OCI-M1 (cell line): Measurements from ENCODE around the gene BTBD16.

Source experiments
- DNase-seq: peaks from one replicate; lab custom pipeline; 2025; lab: John Stamatoyannopoulos, UW

BTBD16 gene

DNA sequence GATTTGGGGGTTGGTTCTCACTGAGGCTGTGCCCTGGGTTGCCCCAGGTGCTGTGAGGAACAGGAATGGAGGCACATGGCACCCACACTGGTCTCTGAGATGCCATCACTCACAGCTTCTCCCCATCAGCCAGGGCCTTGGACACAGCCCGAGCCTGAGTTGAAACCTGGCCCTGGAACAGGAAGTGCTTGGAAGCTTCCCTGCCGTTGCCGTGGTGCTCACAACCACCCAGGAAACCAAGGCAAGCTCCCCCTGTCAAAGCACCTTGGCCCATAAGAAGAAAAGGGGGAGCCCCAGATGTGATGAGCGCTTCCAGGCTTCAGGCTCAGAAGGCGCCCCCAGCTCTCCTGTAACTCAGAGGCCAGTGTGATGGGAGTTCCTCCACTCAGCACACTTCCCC lies at the start of gene BTBD16:
TSS of gene BTBD16 (plus strand) at position 221 of the 400 bp plus-strand sequence. CDS start 3,786 bp downstream, outside the sequence.
- no peak for DNase-seq

DNA sequence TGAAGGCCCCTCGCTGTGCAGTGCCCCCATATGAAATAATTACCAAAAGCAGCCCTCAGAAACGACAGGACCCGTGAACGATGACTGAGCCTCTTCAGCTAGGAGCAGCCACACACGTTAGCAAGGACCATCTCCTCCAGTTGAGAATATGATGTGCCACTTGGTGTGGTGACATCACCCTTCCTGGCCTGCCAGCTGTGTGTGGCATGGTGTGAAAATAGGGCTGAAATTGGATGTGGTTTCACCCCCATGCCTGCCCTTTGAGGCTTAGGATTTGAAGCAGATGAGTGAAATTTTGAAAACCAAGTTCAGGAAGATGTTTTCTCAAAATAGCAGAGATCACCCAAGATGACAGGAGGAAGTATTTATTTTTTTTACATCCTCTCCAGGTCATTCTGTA lies 49.1 kb upstream of the BTBD16 start:
- DNase-seq: no peak

DNA sequence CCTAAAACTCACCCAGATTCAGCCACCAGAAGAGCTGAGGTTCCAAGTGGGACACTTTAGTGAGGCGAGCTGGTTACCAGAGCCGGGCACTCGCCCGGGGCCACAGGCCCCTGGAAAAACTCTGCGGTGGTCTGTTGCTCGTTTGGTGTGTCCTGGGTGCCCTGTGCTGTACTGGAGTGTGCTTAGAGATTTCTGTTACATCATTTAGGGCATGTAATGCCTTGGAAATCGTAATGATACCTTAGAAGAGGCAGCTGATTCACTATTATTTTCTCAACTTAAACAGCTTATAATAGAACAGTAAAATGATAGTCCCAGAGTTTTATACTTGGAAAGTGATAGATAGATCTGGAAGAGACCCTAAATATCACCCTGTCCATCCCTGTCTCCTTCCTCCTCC lies 48.5 kb upstream of the BTBD16 start:
- DNase-seq: no peak

DNA sequence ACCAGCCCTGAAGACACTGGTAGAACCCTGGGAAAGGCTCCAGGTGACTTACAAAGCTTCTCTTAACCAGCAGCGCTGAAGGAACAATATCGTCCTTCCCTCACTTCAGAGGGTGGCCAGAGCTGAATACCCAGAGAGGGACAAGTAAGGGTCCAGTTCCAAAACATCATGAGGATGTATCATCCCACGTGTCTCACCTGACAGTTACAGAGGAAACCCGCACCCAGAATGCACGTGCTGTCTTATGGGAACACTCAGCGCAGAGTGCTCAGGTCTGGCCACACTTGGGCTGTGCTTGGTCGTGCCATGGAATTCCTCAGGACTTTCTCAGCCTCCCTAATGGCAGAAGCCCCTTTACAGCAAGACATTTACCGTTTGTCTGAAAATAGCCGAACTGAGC lies 46.9 kb upstream of the BTBD16 start:
- no peak for DNase-seq

DNA sequence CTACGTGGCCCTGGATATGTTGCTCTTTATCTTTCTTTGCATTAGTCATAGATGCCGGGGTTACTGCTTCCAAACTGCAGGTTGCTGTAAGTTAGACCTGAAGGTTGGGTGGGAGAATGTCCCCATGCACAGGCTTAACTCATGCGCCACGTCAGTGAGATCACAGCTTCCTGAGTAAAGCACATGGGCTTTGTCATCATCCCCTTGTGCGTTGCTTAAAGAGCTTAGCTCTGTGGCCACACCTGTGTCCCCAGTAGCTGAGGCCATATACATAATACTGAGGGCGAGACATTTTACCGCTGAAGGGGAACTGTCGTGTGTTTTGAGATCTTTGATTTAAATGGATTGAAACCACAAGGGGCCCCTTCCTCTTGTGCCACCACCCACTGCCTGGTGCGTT lies 45.8 kb upstream of the BTBD16 start:
- no peak for DNase-seq

DNA sequence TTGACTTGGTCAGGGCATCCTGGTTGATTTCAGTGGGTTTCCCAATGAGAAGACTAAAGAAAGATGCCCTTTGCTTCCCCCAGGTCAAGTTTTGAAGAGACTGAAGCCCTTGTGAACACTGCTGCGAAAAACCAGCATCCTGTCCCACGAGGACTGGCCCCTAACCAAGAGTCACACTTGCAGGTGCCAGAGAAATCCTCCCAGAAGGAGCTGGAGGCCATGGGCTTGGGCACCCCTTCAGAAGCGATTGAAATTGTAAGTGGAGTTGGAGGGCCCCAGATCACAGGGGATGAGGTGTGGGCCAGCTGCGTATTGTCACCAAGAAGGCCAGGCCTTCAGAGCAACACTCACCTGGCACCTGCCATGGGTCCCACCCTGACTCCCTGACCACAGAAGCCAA lies 43.3 kb upstream of the BTBD16 start:
- DNase-seq: no peak

DNA sequence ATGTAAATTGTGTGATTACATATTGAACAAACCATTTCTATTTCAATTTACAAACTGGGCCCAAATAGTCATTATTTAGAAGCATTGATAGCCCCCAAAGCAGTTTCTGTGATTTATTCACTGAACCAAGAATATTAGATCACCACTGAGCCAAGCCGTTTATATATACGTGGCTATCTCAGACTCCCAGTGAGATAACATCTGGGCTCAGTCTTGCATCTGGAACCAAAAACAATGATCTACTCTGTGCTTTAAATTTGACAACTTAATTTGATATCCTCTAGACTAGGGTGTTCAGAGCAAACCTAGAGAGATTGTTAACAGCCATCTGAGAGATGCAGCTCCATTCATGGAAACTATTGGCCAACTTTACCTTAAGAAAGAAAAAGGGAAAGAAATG lies 41.4 kb upstream of the BTBD16 start:
- no peak for DNase-seq

DNA sequence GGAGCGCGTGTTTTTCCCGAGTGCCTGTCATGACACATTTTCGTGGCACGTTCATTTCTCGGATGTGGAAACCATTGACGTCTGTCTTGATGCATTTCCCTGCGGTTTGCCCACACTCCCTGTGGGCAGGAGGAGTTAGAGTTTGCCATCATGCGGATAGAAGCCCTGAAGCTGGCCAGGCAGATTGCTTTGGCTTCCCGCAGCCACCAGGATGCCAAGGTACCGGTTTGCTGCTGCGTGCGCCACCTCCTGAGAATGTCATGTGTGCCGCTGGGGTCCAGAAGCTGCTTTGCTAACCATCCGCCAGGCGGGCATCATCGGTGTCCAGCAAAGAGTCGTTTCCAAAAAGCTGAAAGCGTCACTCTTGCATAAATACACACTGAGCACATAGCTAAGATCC lies 40.9 kb upstream of the BTBD16 start:
- no peak for DNase-seq

DNA sequence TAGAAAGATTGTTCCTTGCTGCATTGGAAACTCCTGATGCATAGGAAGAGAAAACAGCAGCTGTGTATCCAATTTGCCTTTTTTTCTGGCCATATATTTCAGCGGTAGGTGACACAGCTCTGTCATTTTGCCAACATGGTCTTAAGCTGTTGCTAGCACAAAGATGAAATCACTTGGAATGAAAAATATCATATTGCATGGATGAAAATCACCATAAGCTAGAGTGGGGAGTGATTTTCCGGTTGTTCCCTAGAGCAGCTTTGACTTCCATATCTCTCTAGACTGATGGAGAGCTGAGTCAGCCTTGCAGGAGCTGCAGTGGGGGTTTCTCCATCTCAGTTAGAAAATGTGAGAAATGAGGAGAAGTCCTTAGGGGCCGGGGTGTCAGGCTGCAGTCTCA lies 38.3 kb upstream of the BTBD16 start:
- DNase-seq: no peak

DNA sequence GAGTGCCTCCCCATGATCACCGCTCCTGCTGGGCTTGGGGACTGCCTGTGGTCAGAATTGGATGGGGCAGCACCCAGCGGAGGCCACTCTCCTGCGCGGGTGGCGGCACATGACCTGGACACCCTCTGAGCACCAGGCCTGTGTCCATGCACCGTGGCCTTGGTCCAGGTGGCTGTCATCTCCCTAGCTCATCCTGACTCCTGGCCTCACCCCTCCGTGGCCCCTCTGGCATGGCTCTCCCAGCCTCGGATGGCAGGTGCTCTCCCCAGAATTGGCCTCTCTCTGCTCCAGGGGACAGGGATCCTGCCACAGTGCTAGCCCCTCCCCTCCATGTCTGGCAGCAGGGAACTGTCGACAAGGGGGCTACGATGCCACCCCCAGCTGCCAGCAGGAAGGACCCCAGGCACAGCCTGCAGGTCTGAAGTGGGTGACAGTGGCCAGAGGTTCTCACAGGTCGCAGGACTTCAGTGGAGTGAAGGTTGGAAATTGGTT lies 37.2 kb upstream of the BTBD16 start:
- no peak for DNase-seq

DNA sequence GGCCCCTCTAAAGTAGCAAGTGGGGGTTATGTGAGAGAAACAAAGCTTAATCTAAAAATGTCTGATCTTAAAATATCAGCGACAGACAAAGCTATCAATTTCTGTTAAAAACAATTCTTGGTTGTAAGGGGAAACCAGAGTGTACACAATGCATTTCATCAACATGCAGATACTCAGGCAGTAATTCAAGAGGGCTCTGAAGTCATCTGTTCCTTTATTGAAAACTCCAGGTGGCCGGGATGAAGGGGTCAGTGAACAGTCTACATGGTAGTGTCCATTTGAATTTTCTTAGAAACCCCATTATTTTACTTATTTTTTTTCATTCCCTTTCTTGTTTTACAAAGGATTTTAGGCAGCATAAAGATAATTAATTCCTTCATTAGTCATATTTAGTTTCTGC lies 36.7 kb upstream of the BTBD16 start:
- no peak for DNase-seq

DNA sequence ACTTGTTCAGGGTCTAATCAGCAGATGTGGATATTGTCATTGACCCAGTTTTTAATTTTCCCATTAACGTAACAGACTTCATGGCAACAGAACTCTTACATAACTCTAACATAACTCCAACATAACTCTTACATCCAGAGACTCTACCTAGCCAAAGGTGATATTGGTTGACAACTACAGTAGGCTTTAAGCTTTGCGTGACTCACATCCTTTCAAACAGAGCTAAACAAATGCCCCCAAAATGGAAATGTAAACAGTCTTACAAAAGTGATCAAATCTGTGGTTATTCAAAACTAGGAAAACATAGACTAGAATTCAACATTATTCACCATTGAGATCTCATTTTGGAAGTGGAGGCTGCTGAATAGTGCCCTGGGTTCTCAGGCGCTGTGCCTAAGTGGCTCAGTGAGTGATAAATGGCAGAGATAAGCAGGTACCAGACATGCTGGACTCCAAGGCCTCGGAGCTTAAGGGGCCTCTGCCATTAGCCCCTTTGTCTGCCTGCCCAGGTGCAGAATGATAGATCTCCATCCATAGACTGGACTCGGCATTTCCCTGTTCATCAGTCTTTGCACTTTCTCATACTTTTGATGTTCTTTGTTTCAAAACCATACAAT lies 34.3 kb upstream of the BTBD16 start:
- DNase-seq: no peak

DNA sequence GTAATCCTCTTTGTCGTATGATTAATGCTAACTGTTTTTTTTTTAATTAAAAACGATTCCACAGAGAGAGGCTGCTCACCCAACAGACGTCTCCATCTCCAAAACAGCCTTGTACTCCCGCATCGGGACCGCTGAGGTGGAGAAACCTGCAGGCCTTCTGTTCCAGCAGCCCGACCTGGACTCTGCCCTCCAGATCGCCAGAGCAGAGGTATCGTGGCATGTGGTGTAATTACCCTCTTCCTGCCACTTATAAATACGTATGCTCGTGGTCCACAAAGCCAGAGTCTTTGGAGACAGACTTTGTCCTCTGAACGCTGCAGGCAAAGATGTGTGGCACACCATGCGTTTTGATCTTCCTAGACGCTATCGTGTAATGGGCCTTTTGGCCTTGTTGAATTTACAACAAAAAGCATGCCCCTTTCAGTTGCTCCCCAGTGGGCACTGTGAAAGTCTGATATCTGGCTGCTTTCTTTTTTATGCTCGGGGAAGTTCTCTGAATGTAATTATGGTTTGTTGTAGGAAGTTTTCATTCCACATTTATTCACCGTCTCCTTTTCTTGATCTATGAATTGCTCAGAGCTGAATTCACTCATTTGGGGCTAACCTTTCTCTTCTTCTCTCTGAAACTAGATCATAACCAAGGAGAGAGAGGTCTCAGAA lies 33.6 kb upstream of the BTBD16 start:
- DNase-seq: no peak

DNA sequence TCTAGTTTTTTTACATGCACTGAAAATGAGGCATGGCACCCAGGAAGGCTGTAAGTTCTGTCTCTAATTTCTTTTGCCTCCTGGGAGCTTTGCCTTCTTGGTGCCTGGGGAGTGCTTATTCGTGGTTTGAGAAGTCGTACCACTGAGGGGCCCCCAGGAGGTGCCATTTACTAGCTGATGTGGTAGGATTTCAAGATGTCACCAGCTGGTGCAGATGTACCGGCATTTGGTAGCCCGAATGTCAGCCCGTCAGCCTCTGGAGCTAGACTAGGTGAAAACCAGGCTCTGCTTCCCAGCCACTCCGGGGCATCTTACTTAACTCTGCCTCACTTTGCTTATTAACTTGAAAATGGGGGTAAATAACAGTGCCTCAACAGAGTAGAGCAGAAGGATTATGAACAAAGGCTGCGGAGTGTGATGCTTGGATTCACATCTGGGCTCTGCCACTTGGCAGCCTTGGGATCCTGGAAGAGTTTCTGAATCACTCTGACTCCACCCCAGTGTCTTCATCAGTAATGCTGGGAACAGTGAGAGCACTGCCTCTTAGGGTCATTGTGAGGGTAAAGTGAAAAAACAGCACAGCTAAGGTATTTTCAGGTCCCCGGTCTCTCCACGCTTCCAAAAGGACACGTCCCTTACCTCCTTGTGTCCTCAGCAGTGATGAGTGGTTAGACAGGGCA lies 31.4 kb upstream of the BTBD16 start:
- DNase-seq: no peak

DNA sequence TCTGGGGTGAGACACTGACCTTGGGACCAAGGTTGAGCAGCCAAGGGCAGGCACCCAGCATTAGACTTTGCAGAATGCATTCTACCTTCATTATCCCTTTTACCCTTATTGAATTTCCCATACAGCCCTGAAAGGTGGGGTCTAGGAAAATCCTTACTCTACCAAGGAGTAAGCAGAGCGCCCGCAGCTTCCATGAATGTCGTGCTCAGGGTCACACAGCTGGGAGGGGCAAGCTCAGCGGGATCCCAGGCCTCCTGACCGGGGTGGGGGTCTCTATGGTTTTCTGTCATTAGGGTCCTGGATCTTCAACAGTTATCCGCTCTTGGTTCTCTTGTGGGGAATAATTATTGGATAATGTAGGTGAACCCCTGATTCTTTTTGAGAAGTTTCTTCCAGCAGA lies 30.7 kb upstream of the BTBD16 start:
- DNase-seq: no peak

DNA sequence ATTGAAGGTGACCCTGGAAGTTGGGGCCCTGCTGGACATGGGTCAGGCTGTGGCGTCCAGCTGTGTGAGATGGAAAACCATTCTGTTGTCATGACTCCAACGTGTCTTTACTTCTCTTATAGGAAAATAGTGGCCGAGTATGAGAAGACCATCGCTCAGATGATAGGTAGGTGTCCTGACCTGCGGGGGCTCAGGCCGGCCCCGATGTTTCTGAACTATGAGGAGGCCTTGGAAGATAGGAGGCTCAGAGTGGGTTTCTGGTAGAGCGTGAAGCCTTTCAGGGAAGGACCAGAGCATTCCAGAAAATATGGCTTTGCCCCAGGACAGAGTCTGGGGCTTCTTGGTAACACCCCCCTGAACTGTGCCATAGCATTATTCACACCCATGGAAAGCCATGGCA lies 29.3 kb upstream of the BTBD16 start:
- no peak for DNase-seq

DNA sequence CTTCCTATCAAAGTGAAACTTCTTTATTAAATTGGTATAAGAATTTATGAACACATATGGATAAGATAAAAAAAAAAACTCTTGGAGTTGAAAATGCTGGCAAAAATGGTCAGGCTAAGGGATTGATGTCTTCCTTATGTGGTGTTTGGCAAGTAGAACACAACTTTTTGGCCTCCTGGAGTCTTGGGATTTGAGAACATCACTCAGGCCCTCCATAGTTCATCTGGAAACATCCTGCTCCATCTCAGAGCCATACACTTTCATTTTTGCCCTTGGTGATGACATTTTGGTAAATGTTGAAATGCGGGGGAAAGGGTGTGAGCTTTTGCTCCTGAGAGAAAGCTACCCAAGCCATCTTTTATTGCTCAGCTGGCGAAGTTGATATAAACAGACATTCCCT lies 27.5 kb upstream of the BTBD16 start:
- no peak for DNase-seq

DNA sequence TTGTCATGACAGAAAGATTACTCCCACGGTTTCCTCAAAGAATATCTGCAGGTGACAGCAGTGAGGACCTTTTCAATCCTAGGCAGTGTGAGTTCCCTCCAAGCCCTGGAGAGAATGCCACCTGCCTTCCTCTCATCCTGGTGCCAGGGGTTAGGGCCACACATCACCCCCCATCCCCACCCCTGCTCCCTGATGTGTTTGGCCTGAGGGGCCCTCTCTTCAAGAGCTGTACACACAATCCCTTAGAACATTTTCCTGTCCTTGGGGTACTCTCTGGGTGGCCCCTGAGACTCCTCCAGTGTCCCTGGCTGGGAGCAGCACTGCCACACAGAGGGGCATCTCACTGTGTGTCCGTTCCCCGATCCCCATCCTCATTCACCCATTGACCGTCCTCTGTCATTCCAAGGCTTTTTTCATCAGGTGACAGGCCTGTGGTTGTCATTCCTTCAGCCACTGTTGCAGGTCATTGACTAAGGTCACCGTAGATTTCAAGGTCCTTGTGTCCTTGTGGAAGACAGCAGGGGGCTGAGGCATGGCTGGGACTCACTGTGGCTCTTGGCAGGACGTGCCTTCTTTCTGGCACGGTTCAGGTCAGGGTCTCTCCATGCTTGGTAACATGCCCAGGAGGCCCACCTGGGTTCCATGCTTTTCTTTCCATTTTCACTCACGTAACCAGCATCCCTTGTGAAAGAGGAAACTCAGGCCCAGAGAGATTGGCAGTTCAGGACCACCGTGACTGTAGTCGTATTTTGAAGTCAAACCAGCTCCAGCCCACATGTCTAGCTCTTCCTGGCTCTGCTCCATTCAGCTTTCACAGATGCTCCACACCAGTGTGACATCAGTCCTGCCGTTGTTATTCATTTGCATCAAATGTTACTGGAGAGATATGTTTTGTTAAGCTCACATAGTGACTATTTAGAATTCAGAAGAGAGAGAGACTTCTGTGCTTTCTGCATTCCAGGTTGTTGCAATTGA lies 26.8 kb upstream of the BTBD16 start:
- no peak for DNase-seq

DNA sequence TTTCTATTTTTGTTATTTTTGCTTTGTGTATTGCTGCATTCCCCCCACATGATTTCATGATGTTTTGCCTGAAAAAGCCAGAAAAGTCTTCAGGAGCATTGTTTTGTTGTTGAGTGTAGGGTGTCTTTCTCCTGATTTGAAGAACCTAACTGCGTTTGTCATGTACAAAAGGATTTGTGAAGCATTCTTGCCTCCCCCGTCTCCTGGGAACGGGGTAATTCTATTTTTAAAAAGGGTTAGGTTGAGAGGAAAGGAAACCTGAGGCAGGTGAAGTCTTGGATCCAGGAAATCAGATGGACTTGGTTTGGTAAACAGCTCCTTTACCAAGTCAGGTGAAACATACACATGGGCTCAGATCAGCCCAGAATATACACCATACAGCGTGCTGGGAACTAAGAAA lies 26.0 kb upstream of the BTBD16 start:
- no peak for DNase-seq

DNA sequence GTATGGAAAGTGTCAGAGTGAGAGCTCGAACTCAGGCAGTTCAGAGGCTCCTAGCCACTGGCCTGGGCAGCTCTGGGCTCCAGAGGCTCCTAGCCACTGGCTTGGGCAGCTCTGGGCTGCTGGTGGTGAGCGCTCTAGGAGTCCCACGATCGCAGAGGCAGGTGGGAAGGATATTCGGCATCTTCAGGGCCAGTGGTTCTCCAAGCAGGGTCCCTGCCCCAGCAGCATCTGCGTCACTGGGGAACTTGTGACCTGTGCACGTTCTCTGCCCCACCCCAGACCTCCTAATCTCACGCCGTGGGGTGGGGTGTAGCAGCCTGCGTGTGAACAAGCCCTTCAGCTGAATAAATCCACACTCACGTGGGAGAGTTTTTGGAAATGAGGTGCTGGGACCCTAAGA lies 25.2 kb upstream of the BTBD16 start:
- no peak for DNase-seq

DNA sequence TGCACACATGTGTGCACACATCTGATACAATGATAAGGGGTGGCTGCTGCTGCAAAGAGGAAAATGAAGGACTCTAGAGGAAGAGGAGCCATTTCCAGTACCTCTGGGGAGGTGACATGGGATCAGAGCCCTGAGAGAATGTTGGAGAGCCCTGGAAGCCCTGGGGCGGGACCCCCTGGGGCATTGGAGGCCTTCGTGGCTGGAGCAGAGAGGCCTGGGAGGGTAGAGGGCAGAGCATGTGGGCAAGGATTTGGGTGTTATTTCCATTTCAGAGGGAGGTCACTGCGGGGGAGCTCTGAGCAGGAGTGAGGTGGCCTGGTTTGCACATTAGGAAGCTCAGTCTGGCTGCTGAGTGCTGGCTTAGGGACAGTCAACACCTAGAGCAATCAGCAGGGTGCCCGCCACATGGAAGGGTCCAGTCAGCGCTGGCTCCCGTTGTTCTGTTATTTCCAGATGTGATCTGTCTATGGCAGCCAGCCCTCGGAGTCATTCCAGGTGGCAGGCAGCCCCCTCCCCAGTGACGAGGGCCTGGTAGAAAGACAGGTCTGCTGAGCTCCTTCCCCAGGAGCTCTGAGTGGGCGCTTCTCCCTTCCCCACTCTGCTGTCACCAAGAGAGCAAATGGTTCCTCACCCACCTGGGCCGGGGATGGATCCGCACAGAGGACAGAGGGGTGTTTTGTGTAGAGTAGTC lies 24.1 kb upstream of the BTBD16 start:
- DNase-seq: no peak
